CD14-positive monocyte (primary cell): ENCODE measurements around the gene CENPA. TPM values are rescaled to one million over a fixed set of nuclear protein-coding genes. Genes with fewer than 3 reads are reported as not detected.

Experiments
- DNase-seq, 3 donors: peaks; one replicate each; pipeline ENCODE4 v3.0.0-alpha.2; 2011 to 2022
- H2AFZ ChIP-seq: 2 replicates; pipeline ENCODE4 v1.6.0; 2012; ENCODE audit warnings: mild to moderate bottlenecking, low read depth, low read length, inconsistent platforms; ENCODE audit not compliant: insufficient read depth, poor library complexity, severe bottlenecking
- H3K27ac ChIP-seq, 2 donors: 1 replicate in 1 of 2; 2 replicates in 1 of 2; pipeline ENCODE4 v1.5.1; 2012 to 2013; ENCODE audit warnings: low read length in 2 of 2, control low read depth in 1 of 2, inconsistent platforms in 1 of 2, low read depth in 1 of 2, mild to moderate bottlenecking in 1 of 2
- H3K27me3 ChIP-seq, 2 donors: one replicate each; pipeline versions ENCODE4 v1.6.0 to v1.6.1; 2011 to 2013; ENCODE audit warnings: low read length in 2 of 2; ENCODE audit not compliant: control insufficient read depth in 2 of 2, insufficient read depth in 2 of 2
- H3K36me3 ChIP-seq, 2 donors: replicated peaks in 1 of 2; 1 replicate in 1 of 2; 2 replicates in 1 of 2; pipeline versions ENCODE4 v1.5.1 to v1.6.1; 2012 to 2013; ENCODE audit warnings: low read length in 2 of 2, control low read depth in 1 of 2, inconsistent platforms in 1 of 2, mild to moderate bottlenecking in 1 of 2; ENCODE audit not compliant: insufficient read depth in 2 of 2, control insufficient read depth in 1 of 2
- H3K4me1 ChIP-seq, 2 donors: 1 replicate in 1 of 2; 2 replicates in 1 of 2; pipeline versions ENCODE4 v1.5.1 to v1.6.1; 2012 to 2013; ENCODE audit warnings: low read length in 2 of 2, control low read depth in 1 of 2, inconsistent platforms in 1 of 2, mild to moderate bottlenecking in 1 of 2, moderate library complexity in 1 of 2; ENCODE audit not compliant: insufficient read depth in 2 of 2, control insufficient read depth in 1 of 2
- H3K4me2 ChIP-seq: replicated peaks from 2 replicates; pipeline ENCODE3; 2012; ENCODE audit warnings: low read length, moderate library complexity, mild to moderate bottlenecking; ENCODE audit not compliant: poor library complexity, severe bottlenecking; ENCODE audit errors: extremely low read depth
- H3K4me3 ChIP-seq, 3 experiments: fragments of 200-600 bp in 1 of 3; sonication (generic) in 1 of 3; replicated peaks in 1 of 3; 1 replicate in 2 of 3; 2 replicates in 1 of 3; pipeline ENCODE4 v1.5.1; 2011 to 2013; ENCODE audit warnings: low read length in 3 of 3, mild to moderate bottlenecking in 3 of 3, control low read depth in 2 of 3, low read depth in 2 of 3, inconsistent platforms in 1 of 3, moderate library complexity in 1 of 3
- H3K79me2 ChIP-seq: 2 replicates; pipeline ENCODE4 v1.6.0; 2012; ENCODE audit warnings: mild to moderate bottlenecking, control low read depth, inconsistent platforms, low read length, moderate library complexity; ENCODE audit not compliant: insufficient read depth
- H3K9ac ChIP-seq: 2 replicates; pipeline ENCODE4 v1.6.0; 2017; ENCODE audit warnings: low read length, mild to moderate bottlenecking; ENCODE audit not compliant: insufficient read depth, poor library complexity, severe bottlenecking
- H3K9me3 ChIP-seq, 2 donors: replicated peaks in 1 of 2; 1 replicate in 1 of 2; 2 replicates in 1 of 2; pipeline versions ENCODE4 v1.5.1 to v1.6.1; 2012 to 2013; ENCODE audit warnings: low read length in 2 of 2, control low read depth in 1 of 2; ENCODE audit not compliant: control insufficient read depth in 1 of 2, insufficient read depth in 1 of 2
- H4K20me1 ChIP-seq: 2 replicates; pipeline ENCODE4 v1.6.0; 2012; ENCODE audit warnings: mild to moderate bottlenecking, low read length, control low read depth, moderate library complexity; ENCODE audit not compliant: insufficient read depth
- H3K27ac Mint-ChIP-seq, 7 donors: one replicate each; pipeline ENCODE4 v1.8.0; 2020; ENCODE audit warnings: mild to moderate bottlenecking in 7 of 7, mixed read lengths in 7 of 7, moderate library complexity in 6 of 7, inconsistent platforms in 2 of 7
- H3K27me3 Mint-ChIP-seq, 3 donors: one replicate each; pipeline ENCODE4 v1.8.0; 2021 to 2022; ENCODE audit warnings: low read depth in 3 of 3, mild to moderate bottlenecking in 3 of 3, mixed read lengths in 3 of 3, moderate library complexity in 3 of 3, inconsistent platforms in 1 of 3
- H3K36me3 Mint-ChIP-seq, 2 donors: one replicate each; pipeline ENCODE4 v1.8.0; 2020; ENCODE audit warnings: mixed read lengths in 2 of 2, inconsistent platforms in 1 of 2, mild to moderate bottlenecking in 1 of 2
- H3K4me1 Mint-ChIP-seq: one replicate; pipeline ENCODE4 v1.8.0; 2020; ENCODE audit warnings: mild to moderate bottlenecking, mixed read lengths
- H3K4me3 Mint-ChIP-seq, 2 donors: one replicate each; pipeline ENCODE4 v1.8.0; 2020; ENCODE audit warnings: mild to moderate bottlenecking in 2 of 2, mixed read lengths in 2 of 2, moderate library complexity in 1 of 2
- H3K9me3 Mint-ChIP-seq, 7 donors: one replicate each; pipeline ENCODE4 v1.8.0; 2020 to 2022; ENCODE audit warnings: mixed read lengths in 7 of 7, mild to moderate bottlenecking in 6 of 7, moderate library complexity in 6 of 7, inconsistent platforms in 2 of 7
- CTCF ChIP-seq: fragments of 200-600 bp; IDR thresholded peaks from one replicate; pipeline ENCODE4 v1.8.0; 2022; ENCODE audit warnings: antibody characterized with exemption, mild to moderate bottlenecking
- WGBS: methylation state at CpG from one replicate; pipeline ENCODE4 v1.1.5; 2013; ENCODE audit warnings: missing lambda C conversion rate; ENCODE audit not compliant: insufficient coverage; 5-methylcytosine and 5-hydroxymethylcytosine counted together
- intact Hi-C, 2 donors: fragments of 100-400 bp; cut with micrococcal nuclease; formaldehyde crosslinking; loops; one replicate each; pipeline versions ENCODE4 v1.15.0 to v1.15.1; 2023
- polyA plus RNA-seq, 3 donors: library from polyadenylated mRNA; depleted of rRNA in 1 of 3; unstranded in 2 of 3; stranded (reverse) in 1 of 3; fragments of 300-500 nt in 2 of 3; fragments of >200 nt in 1 of 3; fragmentation: Illumina TruSeq in 2 of 3; gene quantifications; 1 replicate in 2 of 3; 2 replicates in 1 of 3; pipeline ENCODE4 v1.2.3, GENCODE V29; 2012 to 2021

The CENPA gene
- polyA plus RNA-seq, 3 donors = 0.24 TPM; not detected in 2

GRCh38 chr2:26776195-26776800 lies 9.6 kb upstream of the CENPA start:
- H3K4me3 Mint-ChIP-seq = no peak overlapping the region
- Histone ChIP-seq H3K27ac (no peak overlapping the region), H3K36me3 (peaks cover 69 to 90% of the 10 kb centered on the region in 2 donors), H3K4me1 (peaks cover 15 to 29% of the 10 kb centered on the region in 2 donors), H3K27me3 (no peaks in the 10 kb centered on the region), H3K9ac (no peak overlapping the region), H3K4me2 (no peak overlapping the region), H3K9me3 (peaks cover 0 to 8% of the 10 kb centered on the region in 2 donors), H3K79me2 (peaks cover 31% of the 10 kb centered on the region), H4K20me1 (peaks cover 68% of the 10 kb centered on the region), H3K4me3 (no peak overlapping the region), H2AFZ (no peak overlapping the region)
- DNase-seq = no peak
- 95% methylated on average over 4 of the region's 5 CpGs for WGBS
- H3K27ac Mint-ChIP-seq = peak overlapping the region in 3 of 7 donors; percentile 34 to 52 (median 44)
- intact Hi-C loops = no loop called here
- no peak for TF ChIP-seq CTCF
- peaks cover 0 to 7% (median 4%) of the 10 kb centered on the region in 7 donors for H3K9me3 Mint-ChIP-seq
- H3K4me1 Mint-ChIP-seq = peaks cover 37% of the 10 kb centered on the region
- peaks cover 77 to 90% of the 10 kb centered on the region in 2 donors for H3K36me3 Mint-ChIP-seq
- H3K27me3 Mint-ChIP-seq = no peaks in the 10 kb centered on the region

GRCh38 chr2:26778098-26778497 lies 7.8 kb upstream of the CENPA start:
- Histone ChIP-seq H4K20me1 (peaks cover 50% of the 10 kb centered on the region), H3K9ac (no peak overlapping the region), H3K27me3 (no peaks in the 10 kb centered on the region), H2AFZ (no peak overlapping the region), H3K4me3 (no peak overlapping the region), H3K79me2 (peaks cover 13% of the 10 kb centered on the region), H3K27ac (no peak overlapping the region), H3K4me1 (peaks cover 6 to 12% of the 10 kb centered on the region in 2 donors), H3K36me3 (peaks cover 69 to 82% of the 10 kb centered on the region in 2 donors), H3K9me3 (peaks cover 0 to 8% of the 10 kb centered on the region in 2 donors), H3K4me2 (no peak overlapping the region)
- peaks cover 23% of the 10 kb centered on the region for H3K4me1 Mint-ChIP-seq
- DNase-seq = no peak
- WGBS = 96% methylated on average over 18 of the region's 18 CpGs
- H3K9me3 Mint-ChIP-seq = peaks cover 0 to 7% (median 4%) of the 10 kb centered on the region in 7 donors
- no peak overlapping the region for H3K27ac Mint-ChIP-seq
- H3K27me3 Mint-ChIP-seq = no peaks in the 10 kb centered on the region
- TF ChIP-seq CTCF = no peak
- intact Hi-C loops = no loop called here
- peaks cover 72 to 79% of the 10 kb centered on the region in 2 donors for H3K36me3 Mint-ChIP-seq
- H3K4me3 Mint-ChIP-seq = no peak overlapping the region
